ENCODE measurements around the gene CDKN1B. TPM values are rescaled to one million over a fixed set of nuclear protein-coding genes. Genes with fewer than 3 reads are reported as not detected.

CDKN1B gene
- total and polyA plus RNA-seq, 2 donors (not counting 3 experiments of a cell fraction or from before 2014, with no cell fraction given), result 12.7 to 40.8 TPM

DNA sequence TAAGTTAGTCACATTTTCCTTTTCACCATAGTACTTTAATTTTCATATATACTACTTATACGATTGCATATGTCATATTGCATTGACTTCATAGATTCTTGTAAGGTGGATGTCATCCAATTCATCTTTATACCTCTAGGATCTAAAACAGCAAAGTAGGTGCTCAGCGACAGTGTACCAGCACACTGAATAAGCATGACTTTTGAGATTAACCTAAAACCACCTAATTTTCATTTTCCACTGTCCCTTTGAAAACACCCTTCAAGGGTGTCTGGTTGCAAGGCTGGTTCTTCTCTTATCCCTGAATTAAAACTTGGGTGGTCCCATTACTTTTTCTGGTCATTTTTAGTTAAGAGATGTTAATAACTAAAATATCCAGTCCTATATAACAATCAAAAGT, 25.6 kb upstream of the CDKN1B start:
- ChIA-PET CTCF (interaction anchor here (1.4 kb wide), 1 partner anchor 315 kb away, joined by 3 read pairs; no protein-coding TSS in a partner anchor), POLR2A (no interaction called here)
- no peak overlapping the region for H3K27ac ChIP-seq (ENCODE audit: insufficient read depth, low read depth, low read length)
- no TSS peak for BruUV-seq (replicated peaks)
- DNase-seq (ENCODE audit: low read depth, low spot score) (no peak), FAIRE-seq (no peak)
- no peak overlapping the region for H3K4me3 ChIP-seq (replicated peaks in 1 of 3; ENCODE audit: insufficient read depth in 1 of 3, low read depth in 1 of 3, low read length in 3 of 3)
- no peaks in the 10 kb centered on the region for H3K79me2 ChIP-seq (ENCODE audit: control insufficient read depth, insufficient read depth, low read length)
- H3K4me2 ChIP-seq (ENCODE audit: insufficient read depth, low read length), result no peak overlapping the region
- H3K4me1 ChIP-seq (ENCODE audit: control insufficient read depth, extremely low read depth, insufficient read depth, low read length), result peaks cover 17% of the 10 kb centered on the region
- H3K9me1 ChIP-seq (replicated peaks; ENCODE audit: control insufficient read depth, extremely low read depth, insufficient read depth, low read length), result no peaks in the 10 kb centered on the region
- H3K27me3 ChIP-seq (ENCODE audit: control insufficient read depth in 2 of 2, insufficient read depth in 2 of 2, low read length in 2 of 2), result no peaks in the 10 kb centered on the region
- H3K36me3 ChIP-seq (ENCODE audit: control insufficient read depth in 2 of 2, extremely low read depth in 1 of 2, insufficient read depth in 2 of 2, low read length in 2 of 2), result no peaks in the 10 kb centered on the region
- no peak overlapping the region for H2AFZ ChIP-seq (ENCODE audit: low read depth, low read length)
- H4K20me1 ChIP-seq (replicated peaks; ENCODE audit: control insufficient read depth, extremely low read depth, insufficient read depth, low read length), result no peaks in the 10 kb centered on the region
- TF ChIP-seq EZH2 (IDR thresholded peaks at IDR 0.05; ENCODE audit: borderline replicate concordance, low read depth, low read length, severe bottlenecking) (no peak), GATA2 (IDR thresholded peaks at IDR 0.05; ENCODE audit: insufficient read depth, insufficient read length, low read depth, low read length) (no peak), FOS (IDR thresholded peaks at IDR 0.05; ENCODE audit: borderline replicate concordance, insufficient read depth, low read length) (no peak), POLR2AphosphoS5 (IDR thresholded peaks at IDR 0.05; ENCODE audit: insufficient read depth, low read depth, low read length) (no peak)
- TF ChIP-seq, protein P1, sequence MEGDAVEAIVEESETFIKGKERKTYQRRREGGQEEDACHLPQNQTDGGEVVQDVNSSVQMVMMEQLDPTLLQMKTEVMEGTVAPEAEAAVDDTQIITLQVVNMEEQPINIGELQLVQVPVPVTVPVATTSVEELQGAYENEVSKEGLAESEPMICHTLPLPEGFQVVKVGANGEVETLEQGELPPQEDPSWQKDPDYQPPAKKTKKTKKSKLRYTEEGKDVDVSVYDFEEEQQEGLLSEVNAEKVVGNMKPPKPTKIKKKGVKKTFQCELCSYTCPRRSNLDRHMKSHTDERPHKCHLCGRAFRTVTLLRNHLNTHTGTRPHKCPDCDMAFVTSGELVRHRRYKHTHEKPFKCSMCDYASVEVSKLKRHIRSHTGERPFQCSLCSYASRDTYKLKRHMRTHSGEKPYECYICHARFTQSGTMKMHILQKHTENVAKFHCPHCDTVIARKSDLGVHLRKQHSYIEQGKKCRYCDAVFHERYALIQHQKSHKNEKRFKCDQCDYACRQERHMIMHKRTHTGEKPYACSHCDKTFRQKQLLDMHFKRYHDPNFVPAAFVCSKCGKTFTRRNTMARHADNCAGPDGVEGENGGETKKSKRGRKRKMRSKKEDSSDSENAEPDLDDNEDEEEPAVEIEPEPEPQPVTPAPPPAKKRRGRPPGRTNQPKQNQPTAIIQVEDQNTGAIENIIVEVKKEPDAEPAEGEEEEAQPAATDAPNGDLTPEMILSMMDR (IDR thresholded peaks at IDR 0.05; ENCODE audit: extremely low read depth in 1 of 2, insufficient read depth in 1 of 2, low read depth in 1 of 2, low read length in 2 of 2), result no peak
- TF ChIP-seq, protein P2, sequence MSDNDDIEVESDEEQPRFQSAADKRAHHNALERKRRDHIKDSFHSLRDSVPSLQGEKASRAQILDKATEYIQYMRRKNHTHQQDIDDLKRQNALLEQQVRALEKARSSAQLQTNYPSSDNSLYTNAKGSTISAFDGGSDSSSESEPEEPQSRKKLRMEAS (IDR thresholded peaks at IDR 0.05; ENCODE audit: insufficient read depth, insufficient read length), result no peak
- intact Hi-C loops (cut with micrococcal nuclease), result no loop called here
- H3K9ac ChIP-seq (replicated peaks; ENCODE audit: extremely low read depth, insufficient read depth, low read length), result no peak overlapping the region
- dilution Hi-C loops (cut with MboI; ENCODE audit: extremely low pct_ligation_motif_present, low sequenced_read_pairs), result no loop called here
- no peaks in the 10 kb centered on the region for H3K9me3 ChIP-seq (replicated peaks; ENCODE audit: control insufficient read depth, insufficient read depth, low read length)

Data from endothelial cell of umbilical vein (primary cell).